Prostate gland (tissue), 2 donors: ENCODE measurements around the gene KCP.

ENCODE experiments used
- CTCF ChIP-seq, 4 experiments: fragments of 200-600 bp in 2 of 4; fragments of 450-650 bp in 2 of 4; sonication (generic) in 2 of 4; IDR thresholded peaks; 1 replicate in 3 of 4; 2 replicates in 1 of 4; pipeline ENCODE4 v1.5.1; 2016 to 2019; ENCODE audit warnings: antibody characterized with exemption in 4 of 4, mild to moderate bottlenecking in 2 of 4, moderate library complexity in 2 of 4
- POLR2A ChIP-seq: fragments of 450-650 bp; IDR thresholded peaks from one replicate; pipeline ENCODE4 v1.6.1; 2016; ENCODE audit warnings: antibody characterized with exemption, mild to moderate bottlenecking
- POLR2AphosphoS5 ChIP-seq: sonication (generic); formaldehyde crosslinking; IDR thresholded peaks from one replicate; pipeline ENCODE4 v1.6.1; 2017; ENCODE audit warnings: antibody characterized with exemption

GRCh38 chr7:128894101-128894440, 16.4 kb downstream of the KCP start:
- TF ChIP-seq CTCF (IDR thresholded peaks at IDR 0.05) (no peak), POLR2AphosphoS5 (no peak), POLR2A (no peak)
